NCI-H2227 (cell line): ENCODE measurements around the gene CACNA1D.
A peak's percentile ranks its signal among the peaks of the same experiment; 100 is the strongest.

Source experiments
- DNase-seq: peaks from one replicate; lab custom pipeline; 2025; ENCODE audit not compliant: unreplicated experiment; lab: John Stamatoyannopoulos, UW

CACNA1D gene

GRCh38 chr3:53495146-53495519 lies 722 bp downstream of the CACNA1D start:
- DNase-seq: no peak

- DNase-seq: peak; percentile 43
Measured at GRCh38 chr3:53495520-53496391, 1.3 kb downstream of the CACNA1D start.

- DNase-seq: no peak
Measured at GRCh38 chr3:53496392-53496670, 1.9 kb downstream of the CACNA1D start.

GRCh38 chr3:53496984-53497383 lies 2.6 kb downstream of the CACNA1D start:
- no peak for DNase-seq

GRCh38 chr3:53498806-53499641 lies 4.6 kb downstream of the CACNA1D start:
- DNase-seq: peak; percentile 20

GRCh38 chr3:53500165-53500777 lies 5.9 kb downstream of the CACNA1D start:
- no peak for DNase-seq

- no peak for DNase-seq
Measured at GRCh38 chr3:53501178-53501577, 6.8 kb downstream of the CACNA1D start.

GRCh38 chr3:53502737-53503136 lies 8.3 kb downstream of the CACNA1D start:
- DNase-seq: no peak

GRCh38 chr3:53503195-53503594 lies 8.8 kb downstream of the CACNA1D start:
- DNase-seq: no peak

- no peak for DNase-seq
Measured at GRCh38 chr3:53506110-53506762, 11.8 kb downstream of the CACNA1D start.

- DNase-seq: no peak
Measured at GRCh38 chr3:53506763-53507145, 12.3 kb downstream of the CACNA1D start.

- DNase-seq: no peak
Measured at GRCh38 chr3:53509494-53509893, 15.1 kb downstream of the CACNA1D start.

GRCh38 chr3:53510508-53510907 lies 16.1 kb downstream of the CACNA1D start:
- peak; percentile 10 for DNase-seq

GRCh38 chr3:53511246-53511645 lies 16.8 kb downstream of the CACNA1D start:
- DNase-seq: peak; percentile 51

- no peak for DNase-seq
Measured at GRCh38 chr3:53513556-53514190, 19.3 kb downstream of the CACNA1D start.

GRCh38 chr3:53516339-53516738 lies 21.9 kb downstream of the CACNA1D start:
- DNase-seq: no peak

- no peak for DNase-seq
Measured at GRCh38 chr3:53518495-53518981, 24.1 kb downstream of the CACNA1D start.

- DNase-seq: no peak
Measured at GRCh38 chr3:53519065-53519709, 24.8 kb downstream of the CACNA1D start.

GRCh38 chr3:53523346-53523745 lies 28.9 kb downstream of the CACNA1D start:
- DNase-seq: no peak

GRCh38 chr3:53524566-53524965 lies 30.2 kb downstream of the CACNA1D start:
- DNase-seq: no peak
